CD4-positive, alpha-beta T cell treated with Interleukin-21 for 1 hour (primary cell): ENCODE measurements around the gene EFCAB6.

Experiments used
- DNase-seq: peaks from one replicate; pipeline ENCODE4 v3.0.0-alpha.2; 2020

Gene EFCAB6

DNA sequence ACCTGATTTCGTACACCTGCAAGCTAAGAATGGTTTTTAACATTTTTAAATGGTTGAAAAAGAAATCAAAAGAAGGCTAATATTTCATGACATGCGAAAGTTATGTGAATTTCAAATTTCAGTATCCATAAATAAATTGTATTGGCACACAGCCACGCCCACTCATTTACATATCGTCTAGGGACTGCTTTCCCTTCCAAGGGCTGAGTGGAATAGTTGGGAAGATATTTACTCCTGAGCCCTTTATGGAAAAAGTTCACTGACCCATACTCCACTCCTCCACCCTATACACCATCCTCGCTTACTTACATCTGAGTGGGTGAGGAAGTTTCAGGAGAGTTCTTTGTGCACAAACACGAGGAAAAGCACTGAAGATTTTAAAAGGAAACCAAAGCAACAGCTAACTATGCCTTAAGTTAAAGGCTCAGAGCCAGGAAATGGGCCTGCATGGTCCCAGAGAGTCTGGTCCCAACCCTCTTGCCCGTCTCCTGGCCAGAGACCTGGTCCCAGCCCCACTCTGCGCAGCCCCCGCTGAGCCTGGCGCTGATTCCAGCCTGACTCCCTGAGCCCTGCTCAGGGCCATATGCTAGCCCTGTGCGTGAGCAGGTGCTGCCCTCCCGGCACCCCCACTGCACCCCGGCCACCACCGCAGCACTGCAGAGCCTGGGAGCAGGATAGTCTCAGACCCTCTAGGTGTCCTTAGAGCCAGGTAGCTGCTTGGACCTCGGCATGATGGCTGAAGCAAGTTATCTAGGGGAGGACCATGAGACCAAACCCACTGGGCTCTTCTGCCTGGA is 69.8 kb downstream of the EFCAB6 start:
- no peak for DNase-seq

DNA sequence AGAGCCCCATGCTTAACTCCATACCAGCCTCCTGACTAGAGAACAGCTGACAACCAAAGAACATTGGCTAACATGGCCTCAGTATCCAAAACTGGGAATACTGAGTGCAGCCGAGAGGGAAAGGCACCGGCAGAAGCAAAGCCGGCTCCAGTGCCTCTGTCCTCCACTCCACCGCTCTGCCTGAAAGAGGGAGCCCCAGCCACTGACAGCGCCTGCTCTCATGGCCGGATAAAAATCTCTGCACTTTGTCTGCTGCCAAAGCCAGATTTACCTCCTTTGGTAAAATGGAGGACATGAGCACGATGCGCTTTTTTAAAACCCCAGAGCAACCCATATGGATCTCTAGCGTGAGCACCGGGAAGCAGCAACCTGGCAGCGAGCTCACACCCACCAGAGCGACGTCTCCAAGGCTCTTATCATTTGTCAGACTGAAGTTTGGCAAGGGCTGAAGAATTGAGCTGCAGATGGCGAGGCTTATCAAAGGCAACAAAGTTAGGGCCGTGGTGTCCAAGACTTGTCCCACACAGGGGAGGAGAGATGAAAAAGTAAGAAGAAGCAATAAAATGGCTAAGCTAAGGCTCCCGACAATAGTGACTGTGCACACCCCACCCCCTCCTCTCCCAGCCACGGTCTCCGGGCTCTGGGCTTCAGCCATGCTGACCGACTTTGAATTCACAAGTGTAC is 71.4 kb downstream of the EFCAB6 start:
- no peak for DNase-seq

DNA sequence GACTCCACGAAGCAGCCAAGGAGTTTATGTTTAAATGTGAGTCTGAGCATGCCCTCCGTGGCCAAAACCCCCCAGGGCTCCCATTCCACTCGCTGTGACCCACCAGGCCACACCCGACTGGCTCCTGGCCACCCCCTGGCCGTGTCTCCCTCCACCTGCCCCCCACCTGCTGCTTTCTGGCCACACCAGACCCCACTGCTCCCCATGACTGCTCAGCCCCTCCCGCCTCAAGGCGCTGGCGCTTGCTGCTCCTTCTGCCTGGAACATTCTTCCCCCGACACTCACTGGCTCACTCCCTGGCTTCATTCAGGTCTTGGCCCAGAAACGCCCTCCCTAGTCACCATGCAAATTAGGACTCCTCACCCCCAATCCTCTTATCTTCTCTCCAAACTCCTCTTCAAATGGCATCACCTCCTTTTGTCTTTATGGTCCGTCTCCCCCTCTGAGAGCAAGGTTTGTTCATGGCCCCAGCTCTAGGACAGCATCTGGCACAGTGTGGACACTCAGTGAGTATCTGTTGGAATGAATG is 72.2 kb downstream of the EFCAB6 start:
- no peak for DNase-seq

DNA sequence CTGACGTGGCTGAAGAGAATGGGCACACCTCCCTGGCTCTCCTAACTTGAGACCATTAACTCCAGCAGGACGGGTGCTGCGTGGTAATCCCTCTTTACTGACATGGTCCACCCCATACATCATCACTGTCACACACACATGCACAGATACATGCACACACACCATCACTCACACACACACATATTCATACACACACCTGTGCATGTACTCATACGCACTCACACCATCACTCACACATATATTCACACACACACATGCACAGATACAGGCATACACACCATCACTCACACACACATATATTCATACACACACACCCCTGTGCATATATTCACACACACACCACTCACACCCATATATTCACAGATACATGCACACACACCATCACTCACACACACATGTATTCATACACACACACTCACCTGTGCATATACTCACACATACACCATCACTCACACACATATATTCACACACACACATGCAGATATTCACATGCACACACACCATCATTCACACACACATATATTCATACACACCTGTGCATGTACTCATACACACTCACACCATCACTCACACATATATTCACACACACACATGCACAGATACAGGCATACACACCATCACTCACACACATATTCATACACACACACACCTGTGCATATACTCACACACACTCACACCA is 74.8 kb downstream of the EFCAB6 start:
- DNase-seq, result no peak

DNA sequence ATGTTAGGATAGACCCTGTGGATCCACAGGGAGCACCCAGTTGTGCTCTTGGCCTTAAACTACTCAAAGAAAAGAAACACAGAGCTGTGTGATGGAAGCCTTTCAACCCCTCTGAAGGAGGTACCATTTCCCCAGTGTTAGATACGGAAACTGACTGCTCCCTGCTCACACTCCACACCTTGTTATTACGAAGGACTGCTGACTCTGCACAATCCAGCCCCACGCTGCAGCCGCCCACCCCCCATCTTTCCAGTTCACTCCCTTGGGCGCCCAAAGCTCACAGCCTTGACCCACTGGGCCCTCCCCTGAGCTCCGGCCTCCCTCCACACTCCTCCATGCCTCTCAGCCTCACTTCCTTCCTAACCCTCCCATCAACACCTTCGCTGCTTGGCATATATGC is 75.5 kb downstream of the EFCAB6 start:
- DNase-seq, result no peak

DNA sequence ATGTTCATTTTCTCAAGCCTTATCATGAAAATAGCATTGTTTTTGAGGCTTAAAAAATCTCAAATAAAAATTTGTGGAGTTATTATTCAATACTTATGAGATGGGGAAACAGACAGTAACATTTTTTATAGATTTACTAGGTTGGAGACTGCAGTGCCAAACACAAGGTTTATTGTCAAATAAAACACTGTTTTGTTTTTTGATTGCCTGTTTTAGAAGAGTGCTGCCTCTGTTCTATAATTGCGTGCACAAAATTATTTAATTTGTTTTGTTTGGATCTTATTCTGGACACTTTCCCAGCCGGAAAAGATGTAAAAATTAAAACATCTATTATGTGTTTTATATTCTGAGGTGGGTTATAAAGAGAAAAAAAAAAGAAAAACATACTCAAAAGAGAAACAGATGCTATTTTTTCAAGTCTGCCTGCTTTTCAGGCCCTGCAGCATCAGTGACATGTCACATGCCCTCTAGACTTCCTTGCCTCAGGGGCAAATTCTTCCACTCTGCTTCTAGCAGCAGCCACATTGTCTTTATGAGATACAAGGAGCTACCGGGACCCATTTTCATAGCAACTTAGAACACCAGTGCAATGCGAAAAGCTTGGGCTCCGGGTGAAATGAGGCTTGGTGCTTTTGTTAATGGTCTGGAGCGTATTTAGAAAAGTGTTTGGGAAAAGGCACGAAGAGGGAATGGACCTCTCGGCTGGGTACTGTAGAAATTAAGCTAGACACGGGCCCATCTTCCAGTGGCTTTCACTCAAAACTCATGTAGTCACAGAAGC is 77.5 kb downstream of the EFCAB6 start:
- DNase-seq, result no peak

DNA sequence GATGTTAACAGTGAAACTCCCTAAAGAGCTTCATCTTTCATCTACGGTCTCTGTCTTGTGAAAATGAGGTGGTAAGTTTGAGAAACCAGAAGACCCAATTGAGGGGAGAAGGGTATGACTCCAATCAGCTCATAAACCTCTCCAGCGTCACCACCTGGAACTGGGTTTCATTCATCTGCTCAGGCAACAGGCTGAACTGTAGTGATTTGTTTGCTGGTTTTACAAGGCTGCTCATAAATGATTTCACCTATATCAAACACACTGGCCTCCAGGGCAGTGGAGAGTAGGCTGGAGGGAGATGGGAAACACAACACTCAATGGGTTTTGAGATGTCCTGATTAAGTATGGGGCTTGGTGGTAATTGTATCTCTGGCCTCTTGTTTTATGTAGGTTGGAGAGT is 79.0 kb downstream of the EFCAB6 start:
- no peak for DNase-seq

DNA sequence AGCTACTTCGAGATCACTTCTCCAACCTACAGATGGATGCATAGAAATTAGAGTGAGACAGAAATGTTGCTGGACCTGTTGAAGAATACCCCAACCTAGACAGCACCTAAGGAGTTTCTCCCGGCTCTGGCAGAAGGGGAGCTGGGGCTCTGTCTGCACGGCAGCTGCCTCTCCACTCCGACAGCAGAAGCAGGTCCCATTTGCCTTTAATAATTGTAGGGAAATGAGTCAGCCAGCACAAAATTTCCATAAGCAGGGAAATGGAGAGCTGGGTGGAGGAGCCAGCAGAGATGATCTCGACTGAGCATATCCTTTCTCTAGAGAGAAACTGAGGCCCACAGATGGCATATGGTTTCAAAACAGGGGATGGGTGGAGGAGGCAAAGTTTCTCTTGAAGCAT is 80.1 kb downstream of the EFCAB6 start:
- no peak for DNase-seq

DNA sequence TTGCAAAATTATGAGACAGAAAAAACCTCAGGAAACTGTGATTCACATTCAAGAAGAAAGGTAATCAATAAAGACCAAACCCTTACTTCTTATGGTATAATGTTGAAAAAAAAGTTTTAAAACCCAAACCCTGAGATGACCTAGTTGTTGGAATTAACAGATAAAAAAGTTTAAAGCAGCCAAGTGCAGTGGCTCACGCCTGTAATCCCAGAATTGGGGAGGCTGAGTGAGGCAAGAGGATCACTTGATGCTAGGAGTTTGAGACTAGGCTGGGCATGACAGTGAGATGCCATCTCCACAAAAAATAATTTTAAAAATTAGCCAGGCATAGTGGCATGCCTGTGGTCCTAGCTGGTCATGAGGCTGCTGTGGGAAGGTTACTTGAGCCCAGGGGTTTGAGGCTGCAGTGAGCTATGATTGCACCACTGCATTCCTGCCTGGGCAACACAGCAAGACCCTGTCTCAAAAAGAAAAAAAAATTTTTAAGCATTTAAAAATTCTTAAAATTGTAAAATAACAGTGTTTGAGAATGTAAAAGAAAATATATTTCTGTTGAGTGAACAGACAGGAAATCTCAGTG is 85.1 kb downstream of the EFCAB6 start:
- no peak for DNase-seq

DNA sequence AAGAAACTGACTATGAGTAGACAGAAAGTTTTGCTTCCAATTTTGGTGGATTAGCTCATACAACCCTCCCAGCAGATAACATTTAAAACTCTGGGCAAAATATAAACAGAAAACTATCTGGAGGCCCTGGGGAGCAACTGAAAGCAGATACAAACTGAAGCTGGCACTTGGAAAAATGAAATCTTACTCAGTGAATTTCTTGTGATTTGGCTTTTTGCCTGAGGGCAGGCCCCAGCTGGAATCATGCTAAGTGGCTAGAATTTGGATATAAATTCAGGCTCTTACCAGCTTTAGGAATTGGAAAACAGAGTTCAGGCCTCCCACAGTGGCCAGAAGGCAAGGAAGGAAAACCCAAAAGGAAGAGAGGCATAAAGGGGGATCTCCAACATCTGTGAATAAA is 85.8 kb downstream of the EFCAB6 start:
- DNase-seq, result no peak

DNA sequence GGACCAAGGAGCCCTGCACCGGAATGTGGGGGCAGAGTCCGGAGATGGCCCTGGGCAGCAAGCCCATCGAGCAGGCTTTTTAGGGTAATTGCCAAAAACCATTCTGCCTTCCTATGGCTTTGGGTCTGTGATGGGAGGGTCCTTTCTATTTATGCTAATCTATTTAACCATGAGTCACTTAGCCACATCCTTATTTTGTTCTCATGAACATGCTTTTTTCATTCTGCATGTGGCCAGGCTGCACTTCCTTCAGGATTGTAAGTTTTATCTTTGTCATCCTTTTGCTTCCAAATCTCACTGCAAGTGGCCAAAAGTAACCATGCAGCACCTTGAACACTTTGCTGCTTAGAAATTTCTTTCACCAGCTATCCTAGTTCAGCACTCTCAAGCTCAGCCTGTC is 88.3 kb downstream of the EFCAB6 start:
- no peak for DNase-seq

DNA sequence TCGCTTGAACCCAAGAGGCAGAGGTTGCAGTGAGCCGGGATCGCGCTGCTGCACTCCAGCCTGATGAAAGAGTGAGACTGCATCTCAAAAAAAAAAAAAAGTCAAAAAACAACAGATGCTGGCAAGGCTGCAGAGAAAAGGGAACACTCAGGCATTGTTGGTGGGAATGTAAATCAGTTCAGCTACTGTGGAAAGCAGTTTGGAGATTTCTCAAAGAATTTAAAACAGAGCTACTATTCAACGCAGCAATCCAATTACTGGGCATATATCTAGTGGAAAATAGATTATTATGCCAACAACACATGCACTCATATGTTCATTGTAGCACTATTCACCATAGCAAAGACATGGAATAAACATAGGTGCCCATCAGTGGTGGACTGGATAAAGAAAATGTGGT is 89.7 kb downstream of the EFCAB6 start:
- no peak for DNase-seq

DNA sequence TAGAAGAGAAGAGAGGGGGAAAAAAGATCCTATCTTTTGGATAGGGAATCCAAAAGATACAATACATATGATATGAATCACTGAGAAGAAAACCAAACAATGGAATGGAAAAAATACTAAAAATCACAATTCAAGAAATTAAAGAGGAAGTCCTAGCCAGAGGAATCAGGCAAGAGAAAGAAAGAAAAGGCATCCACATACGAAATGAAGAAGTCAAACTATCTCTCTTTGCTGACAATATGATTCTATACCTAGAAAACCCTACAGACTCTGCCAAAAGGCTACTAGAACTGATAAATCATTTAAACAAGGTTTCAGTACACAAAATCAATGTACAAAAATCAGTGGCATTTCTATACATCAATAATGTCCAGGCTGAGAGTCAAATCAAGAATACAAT is 91.4 kb downstream of the EFCAB6 start:
- DNase-seq, result no peak

DNA sequence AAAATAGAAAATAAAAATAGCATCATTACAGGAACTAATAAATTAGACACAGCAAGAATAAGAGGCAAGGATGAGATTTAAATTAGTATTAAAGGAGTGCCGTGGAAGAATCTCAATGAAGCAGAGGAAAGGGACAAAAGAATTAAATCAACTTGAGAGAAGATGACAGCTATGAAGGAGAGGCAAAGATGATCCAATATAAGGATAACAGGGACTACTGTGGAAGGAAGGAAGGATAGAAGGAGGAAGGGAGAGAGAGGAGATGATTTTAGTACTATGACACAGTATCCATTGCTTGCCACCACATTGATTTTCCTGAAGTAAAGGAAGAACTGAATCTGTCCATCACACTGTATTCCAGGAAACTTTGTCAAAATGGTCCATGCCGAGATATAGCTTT is 98.0 kb downstream of the EFCAB6 start:
- no peak for DNase-seq

DNA sequence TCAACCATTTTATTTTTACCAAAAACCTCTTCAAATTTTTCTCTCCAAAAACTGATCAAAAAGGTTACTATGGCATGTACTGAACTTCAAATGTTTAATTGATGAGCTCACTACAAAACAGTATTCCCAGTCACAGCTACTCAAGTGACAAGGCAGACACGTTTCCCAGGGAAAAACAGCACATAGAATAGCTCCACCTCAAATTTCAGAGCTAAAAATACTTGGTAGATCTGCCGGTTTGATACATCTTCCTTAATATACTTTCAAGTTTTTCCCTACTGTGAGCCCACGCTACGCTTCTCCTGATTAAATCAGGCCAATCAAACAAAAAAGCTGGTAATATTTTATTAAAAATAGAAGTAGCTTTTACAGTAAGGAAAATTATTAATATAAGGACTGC is 100.4 kb downstream of the EFCAB6 start:
- no peak for DNase-seq

DNA sequence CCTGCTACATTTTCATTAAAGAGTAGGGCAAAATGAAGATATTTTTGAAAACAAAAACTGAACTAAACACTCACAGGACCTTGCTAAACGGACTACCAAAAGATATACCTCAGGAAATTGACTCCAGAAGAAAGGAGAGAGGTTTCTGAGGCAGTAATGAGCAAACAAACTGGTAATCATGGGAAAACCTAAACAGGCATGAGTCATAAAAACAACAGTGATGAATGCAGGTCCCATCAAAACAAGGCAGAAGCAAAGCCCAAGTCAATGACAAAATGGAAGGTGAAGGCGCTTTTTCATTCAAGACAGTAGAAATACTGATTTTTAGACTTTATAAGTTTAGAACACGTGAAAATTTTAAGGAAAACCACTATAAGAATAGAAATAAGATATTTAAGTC is 104.5 kb downstream of the EFCAB6 start:
- DNase-seq, result no peak

DNA sequence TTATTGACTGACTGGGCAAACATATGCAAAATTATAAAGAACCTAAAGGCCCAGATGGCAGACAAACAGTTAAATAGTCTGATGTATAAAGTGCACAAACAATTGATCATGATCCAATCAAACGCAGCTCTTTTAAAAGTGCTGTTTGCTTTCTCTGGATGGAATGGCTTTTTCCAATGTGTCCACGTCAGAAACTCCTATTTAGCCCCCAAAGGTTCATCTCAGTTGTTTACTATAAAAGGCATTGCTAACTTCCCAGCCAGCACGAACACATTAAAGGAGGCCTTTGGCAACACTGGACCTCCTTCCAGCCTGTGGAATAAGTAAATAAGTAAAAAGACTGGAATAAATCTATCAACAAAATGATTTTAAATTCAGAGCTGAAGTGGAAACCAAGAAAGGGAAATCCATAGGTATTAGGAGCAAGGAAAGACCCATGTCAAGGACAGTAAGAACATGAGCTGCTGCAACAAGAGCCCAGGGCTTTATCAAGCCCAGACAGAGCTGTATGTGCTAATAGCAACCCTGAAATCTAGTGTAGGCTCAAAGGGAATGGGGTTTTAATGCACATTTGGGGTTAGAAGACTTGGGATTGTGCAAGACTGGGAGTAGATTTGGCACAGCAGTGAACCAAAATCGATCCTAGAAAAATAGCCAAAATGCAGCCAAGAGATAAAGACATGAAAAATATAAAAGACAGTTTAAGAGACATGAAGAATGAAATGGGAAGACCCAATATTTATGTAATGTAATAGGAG is 105.4 kb downstream of the EFCAB6 start:
- no peak for DNase-seq

DNA sequence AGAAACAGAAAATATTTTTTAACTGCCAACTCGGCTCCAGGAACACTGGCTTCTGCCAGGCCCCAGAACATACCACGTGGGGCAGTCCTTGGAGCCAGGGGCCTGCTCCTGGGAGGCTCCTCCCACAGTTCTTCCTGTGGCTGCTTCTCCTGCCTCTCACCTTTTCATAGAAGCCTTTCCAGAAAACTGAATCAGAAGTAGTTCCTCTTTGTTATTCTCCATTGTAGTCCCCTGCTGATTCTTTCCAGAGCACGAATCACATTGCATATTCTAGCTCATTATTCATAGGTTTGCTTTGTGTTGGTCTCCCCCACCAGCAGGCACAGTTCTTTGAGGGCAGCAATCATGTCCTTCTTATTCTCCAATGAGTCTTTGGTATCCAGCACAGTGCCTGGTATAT is 106.0 kb downstream of the EFCAB6 start:
- no peak for DNase-seq

DNA sequence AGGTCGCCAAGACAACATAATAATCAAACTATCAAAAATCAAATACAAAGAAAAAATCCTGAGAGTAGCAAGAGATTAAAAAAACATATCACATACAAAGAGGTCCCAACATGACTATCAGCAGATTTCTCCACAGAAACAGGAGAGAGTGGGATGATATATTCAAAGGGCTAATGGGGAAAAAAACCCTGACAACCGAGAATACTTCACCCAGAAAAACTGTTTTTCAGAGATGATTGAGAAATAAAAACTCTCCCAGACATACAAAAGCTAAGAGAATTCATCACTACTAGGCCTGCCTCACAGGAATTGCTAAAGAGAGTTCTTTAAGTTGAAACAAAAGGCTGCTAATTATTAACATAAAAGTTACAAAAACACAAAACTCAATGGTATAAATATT is 108.1 kb downstream of the EFCAB6 start:
- no peak for DNase-seq

DNA sequence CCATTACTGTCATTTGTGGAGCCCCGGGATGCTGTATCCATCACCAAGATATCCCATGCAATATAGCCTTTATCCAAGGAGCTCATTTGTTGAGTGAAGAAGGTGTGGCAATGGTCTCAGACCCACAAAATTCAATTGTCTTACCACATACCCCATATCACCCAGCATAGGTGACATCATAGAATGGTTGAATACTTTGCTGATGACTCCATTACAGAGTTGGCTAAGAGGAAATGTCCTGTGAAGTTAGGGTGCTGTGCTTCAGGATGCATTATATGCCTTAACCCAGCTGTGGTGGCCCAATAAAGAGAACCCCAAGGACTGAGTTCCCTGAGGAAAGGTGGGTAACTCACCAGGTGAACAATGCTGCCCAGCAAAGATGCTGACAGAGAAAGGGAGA is 113.7 kb downstream of the EFCAB6 start:
- no peak for DNase-seq

DNA sequence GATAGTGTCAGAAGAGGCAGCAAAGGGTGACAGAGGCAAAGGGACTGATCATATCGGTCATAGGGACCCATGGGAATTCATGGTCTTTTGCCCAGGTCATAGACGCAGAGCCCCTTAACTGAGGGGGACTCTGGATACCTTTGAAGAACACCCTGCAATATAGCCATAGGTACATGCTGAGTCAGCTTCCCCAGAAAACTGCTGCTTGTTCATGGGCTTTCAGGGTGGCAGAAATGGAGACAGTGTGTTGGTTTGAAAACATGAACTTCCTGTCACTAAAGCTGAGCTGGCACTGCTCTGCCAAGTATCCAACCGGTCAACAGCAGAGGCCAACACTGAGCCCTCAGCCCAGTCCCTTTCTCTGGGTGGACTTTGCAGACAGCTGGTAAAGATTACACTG is 114.2 kb downstream of the EFCAB6 start:
- DNase-seq, result no peak

DNA sequence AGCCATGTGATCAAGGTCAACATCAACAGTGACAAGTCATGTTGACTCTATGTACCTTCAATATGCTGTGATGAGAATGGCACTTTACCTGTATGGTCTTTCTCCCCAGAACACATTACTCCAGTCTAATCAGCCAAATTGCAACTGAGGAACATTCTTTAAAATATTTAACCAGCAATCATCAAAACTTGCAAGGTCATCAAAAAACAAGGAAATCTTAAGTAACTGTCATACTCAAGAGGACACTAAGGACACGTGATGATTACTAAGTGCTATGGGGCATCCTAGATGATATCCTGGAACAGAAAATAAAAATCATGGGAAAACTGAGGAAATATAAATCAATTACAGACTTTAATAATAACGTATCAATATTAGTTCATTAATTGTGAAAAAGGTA is 118.9 kb downstream of the EFCAB6 start:
- no peak for DNase-seq
